NT2/D1 (cell line): ENCODE data around the gene ZDHHC17.

Source experiments
- SUZ12 ChIP-seq: IDR thresholded peaks from 2 replicates; pipeline ENCODE4 v1.6.1; 2011; ENCODE audit not compliant: insufficient read length, insufficient read depth; ENCODE audit errors: extremely low read depth
- YY1 ChIP-seq: IDR thresholded peaks from 2 replicates; pipeline ENCODE4 v1.6.1; 2011; ENCODE audit not compliant: insufficient read length, insufficient read depth
- ZNF274 ChIP-seq: IDR thresholded peaks from 2 replicates; pipeline ENCODE4 v1.6.1; 2011; ENCODE audit warnings: mild to moderate bottlenecking, low read depth, low read length

DNA sequence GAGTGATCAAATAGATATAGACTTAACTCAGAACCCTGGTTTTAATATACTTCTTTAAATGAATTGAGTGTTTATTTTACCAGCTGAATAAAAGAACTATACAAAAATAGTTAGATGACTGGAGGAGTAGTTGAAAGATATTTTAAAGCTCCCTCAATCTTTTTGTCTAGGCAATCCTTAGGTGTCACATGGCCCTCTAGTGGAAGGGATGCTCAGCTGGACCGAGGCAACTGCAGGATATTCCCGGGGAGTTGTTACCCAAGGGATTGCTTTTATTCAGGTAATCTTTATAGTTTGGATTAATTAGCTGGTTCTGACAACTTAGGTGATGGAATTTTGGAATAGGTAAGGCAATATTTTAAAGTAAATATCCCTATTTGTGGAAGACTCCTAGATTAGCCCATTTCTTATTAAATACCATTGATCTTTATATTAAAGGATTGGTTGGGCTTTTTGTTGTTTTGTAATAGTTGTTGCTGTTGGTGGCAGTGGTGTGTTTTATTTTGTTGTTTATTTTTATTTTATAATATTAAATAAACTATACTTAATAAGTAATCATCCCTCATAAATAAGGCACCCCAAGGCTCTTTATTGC is 57.1 kb downstream of the ZDHHC17 start:
- TF ChIP-seq SUZ12 (no peak), ZNF274 (no peak), YY1 (no peak)
